SK-N-MC (cell line): ENCODE data around the gene ADAMTS3.

Source experiments
- EZH2 ChIP-seq: fragments of 200-600 bp; sonication (generic); IDR thresholded peaks from one replicate; pipeline ENCODE4 v1.6.1; 2017; ENCODE audit warnings: antibody characterized with exemption
- FOXP2 ChIP-seq: optimal IDR thresholded peaks from 2 replicates; pipeline ENCODE3; 2011; ENCODE audit warnings: mild to moderate bottlenecking, moderate library complexity; ENCODE audit not compliant: insufficient read depth; ENCODE audit errors: extremely low read length, control extremely low read depth
- POLR2AphosphoS5 ChIP-seq: IDR thresholded peaks from 2 replicates; pipeline ENCODE4 v1.6.1; 2012; ENCODE audit warnings: mild to moderate bottlenecking, low read depth, low read length, borderline replicate concordance

DNA sequence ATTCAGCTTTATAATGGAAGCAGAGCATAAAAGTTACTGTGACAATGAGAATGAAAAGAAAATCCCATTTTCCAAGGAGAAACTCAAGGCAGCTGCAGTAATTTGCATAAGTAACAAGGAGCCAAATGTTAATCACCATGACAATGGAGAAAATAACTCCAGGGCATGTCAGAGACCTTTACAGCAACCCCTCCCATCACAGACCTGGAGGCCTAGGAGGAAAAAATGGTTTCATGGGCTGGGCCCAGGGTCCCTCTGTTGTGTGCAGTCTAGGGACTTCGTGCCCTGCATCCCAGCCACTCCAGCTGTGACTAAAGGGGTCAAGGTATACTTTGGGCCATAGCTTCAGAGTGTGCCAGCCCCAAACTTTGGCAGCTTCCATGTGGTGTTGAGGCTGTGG lies 313.8 kb downstream of the ADAMTS3 start:
- TF ChIP-seq EZH2: no peak
- no peak for TF ChIP-seq POLR2AphosphoS5
- TF ChIP-seq FOXP2: no peak
